Skeletal muscle cell (primary cell): ENCODE data around the gene ULBP3.
"Not testable (repeated sequence)": the region's sequence is repeated elsewhere in the genome, so short reads cannot be mapped to it uniquely, and the experiment has no call there.

Experiments used
- DNase-seq: peaks from one replicate; pipeline ENCODE4 v3.0.0-alpha.2; 2010; ENCODE audit warnings: low read depth
- H3K4me3 ChIP-seq: 2 replicates; pipeline ENCODE4 v1.5.1; 2011; ENCODE audit warnings: low read depth, mild to moderate bottlenecking, control low read depth, low read length, moderate library complexity

Gene ULBP3

DNA sequence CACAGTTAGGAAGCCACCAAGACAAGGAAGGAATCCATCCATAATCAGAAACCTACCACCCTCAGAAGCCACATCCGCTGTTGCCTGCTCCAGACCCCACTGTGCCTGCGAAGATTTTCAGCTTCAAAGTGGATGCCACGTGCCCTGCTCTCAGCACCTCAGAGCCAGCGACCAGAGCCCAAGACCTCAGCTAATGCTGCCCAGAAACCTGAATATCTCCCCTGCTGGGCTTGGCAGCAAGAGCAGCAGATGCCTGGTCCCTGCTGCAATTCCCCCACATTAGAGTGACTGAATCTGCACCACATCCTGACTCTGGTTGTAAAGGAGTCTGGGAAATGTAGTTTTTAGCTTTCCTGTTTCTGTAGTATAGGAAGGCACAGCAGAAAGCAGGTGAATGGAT, 10.7 kb upstream of the ULBP3 start:
- H3K4me3 ChIP-seq: no peak overlapping the region
- DNase-seq: no peak

DNA sequence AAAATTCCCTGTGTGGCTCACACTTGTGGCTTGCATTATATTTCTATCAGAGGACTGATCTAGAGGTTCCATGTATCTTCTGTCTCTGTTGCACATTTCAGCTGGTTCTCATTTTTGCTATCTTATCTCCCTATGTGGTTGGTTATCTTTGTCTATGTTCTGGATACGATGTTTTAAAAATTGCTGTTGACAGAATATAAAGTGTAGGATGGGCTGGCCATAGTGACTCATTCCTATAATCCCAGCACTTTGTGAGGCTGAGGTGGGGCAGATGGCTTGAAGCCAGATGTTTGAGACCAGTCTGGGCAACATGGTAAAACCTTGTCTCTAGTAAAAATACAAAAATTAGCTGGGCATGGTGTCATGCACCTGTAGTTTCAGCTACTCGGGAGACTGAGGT, 9.9 kb upstream of the ULBP3 start:
- DNase-seq: no peak
- no peak overlapping the region for H3K4me3 ChIP-seq

DNA sequence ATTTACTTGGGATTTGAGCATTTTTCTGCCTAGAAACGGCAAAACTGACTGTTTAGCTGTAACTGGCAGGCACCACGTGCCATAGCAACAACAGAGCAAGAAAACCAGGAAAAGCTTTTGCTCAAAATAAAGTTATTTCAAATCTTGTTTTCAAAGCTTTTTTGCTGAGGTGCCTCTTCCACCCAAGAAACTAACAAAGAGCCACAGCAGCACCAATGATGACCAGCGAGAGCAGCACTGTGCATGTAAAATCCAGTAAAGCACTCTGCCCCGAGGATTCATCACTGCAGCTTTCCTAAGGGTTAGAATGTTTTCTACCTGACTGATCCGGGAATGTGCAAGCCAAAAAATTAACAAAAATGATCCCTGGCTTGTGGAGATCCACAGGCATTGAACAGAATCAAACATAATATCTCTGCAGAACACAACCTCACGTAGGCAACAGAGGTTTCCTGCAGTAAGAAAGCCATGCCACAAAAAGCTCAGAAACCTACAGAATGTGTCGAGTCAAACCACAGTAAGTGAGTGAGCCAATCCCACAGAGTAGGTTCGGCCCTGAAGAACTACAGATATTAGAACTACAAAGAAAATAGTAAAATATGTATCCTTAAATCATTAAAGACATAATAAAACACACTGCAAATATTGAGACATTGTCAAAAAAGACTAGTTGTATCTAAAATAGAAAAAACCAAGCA, 7.4 kb upstream of the ULBP3 start:
- H3K4me3 ChIP-seq: no peak overlapping the region
- no peak for DNase-seq

DNA sequence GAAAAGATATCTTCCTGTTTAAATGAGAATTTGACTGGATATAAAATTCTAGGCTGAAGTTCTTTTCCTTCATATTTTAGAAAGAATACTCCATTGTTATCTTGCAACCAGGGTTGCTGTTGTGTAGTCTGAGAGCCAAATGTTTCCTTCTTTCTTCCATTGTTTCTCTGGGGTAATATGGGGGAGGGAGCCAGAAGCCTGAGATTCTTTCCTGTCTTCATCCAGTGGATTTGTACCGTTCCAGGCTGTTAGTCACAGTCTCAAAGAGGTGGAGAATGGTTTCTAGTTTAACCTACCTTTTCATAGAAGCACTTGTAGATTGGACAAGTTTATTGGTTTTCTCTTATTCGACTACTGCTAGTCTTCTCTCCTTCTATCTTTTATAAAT, 6.1 kb upstream of the ULBP3 start:
- no peak overlapping the region for H3K4me3 ChIP-seq
- no peak for DNase-seq

DNA sequence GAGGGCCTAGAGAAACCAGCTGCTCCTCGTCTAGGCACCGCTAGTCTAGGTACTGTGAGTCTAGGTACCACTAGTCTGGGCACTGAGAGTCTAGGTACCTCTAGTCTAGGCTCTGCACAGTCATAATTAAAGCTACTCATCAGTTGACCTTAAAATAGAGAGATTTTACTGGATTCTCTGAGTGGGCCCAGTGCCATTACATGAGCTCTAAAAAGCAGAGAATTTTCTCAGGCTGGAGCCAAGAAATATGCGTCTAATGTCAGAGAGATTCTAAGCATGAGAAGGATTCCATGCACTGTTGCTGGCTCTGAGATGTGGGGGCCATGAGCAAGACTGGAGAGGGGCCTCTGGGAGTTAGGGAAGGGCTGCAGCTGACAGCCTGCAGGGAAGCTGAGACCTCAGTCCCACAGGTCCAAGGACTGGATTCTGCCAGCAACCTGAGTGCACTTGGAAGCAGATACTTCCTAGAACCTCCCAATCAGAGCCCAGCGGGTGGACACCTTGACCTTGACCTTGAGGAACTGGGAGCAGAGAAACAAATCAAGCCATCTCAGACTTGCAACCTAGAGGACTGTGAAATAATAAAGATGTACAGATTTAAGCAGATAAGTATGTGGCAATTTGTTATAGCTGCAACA, 5.6 kb upstream of the ULBP3 start:
- DNase-seq, H3K4me3 ChIP-seq: not testable (repeated sequence)

DNA sequence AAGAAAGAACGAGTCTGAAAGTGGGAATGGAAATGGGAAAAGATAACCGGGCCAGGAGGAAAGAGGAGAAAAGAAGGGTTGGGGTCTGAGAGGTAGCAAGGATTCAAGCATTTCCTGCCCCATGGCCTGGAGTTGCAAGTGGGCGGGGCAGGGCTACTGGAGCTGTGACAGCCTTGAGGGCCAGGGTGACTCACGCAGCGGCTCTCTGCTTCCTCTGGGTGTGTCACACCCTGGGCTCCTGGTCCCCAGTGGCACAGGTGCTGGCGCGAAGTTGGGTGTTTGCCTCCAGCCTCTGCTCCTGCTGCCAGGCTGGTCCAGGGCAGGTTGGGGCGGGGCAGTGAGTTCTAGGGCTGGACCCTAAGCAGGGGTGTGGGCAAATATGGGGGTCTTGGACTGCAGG, 3.3 kb upstream of the ULBP3 start:
- DNase-seq: no peak
- H3K4me3 ChIP-seq: no peak overlapping the region

DNA sequence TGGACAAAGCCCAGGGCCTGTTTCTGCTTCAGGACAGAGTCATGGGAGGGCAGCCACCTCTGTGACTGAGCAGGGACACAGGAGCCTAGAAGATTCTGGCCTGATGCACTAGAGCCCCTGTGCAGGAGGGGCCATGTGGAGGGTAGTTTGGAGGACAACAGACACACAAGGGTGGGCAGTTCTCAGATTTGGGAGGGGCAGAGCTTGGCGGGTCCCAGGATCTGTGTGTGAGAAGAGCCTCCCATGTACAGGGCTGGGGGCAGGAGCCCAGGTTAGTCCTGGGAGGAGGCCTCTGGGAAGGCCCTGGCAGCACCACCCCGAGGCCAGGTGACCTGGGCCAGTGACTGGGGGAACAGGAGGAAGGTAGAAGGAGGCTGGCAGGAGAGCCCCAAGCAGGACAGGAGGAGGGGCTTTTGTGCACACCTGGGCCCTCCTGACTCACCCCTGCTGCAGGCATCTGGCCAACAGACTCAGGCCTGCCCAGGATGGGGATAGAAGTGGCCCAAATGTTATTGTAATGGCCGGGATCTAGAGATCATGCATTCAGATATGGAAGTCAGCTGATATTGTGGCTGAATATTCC, 1.4 kb upstream of the ULBP3 start:
- no peak overlapping the region for H3K4me3 ChIP-seq
- no peak for DNase-seq

DNA sequence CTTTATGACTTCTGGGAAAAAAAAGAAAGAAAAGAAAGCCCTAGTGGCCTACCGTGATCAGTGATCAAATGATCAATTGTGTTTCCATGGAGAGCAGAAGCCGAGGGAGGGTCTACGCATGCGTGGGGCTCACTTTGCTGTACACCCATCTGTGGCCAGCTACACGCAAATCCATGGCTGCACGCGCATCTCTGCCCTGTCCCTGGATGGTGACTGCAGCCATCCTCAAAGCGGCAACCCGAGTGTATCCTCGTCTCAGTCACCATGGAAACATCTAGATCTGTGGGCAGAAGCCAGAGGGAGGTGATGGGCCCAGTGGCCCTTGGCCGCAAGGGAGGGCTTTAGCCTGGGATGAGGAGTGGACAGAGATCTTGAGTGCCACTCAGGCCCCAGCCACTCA, 785 bp upstream of the ULBP3 start:
- peak overlapping the region; percentile 87 for H3K4me3 ChIP-seq
- DNase-seq: no peak

DNA sequence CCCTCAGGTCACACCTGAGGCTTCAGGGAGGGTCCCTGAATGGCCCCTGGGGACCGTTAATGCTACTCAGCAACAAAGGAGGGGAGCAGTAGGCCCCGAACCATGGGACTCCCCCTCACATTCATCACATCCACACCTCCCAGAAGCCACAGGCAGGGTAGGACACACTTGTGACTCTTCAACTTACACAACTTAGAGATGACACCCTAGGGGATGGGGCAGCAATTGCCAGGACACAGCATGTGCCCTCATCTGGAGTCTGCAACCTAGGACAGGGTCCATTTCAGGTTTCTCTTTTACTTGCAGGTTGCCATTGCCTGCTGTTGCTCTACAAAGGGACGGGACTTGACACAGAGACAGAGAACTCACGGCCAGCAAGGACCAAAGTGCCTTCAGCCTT, 770 bp downstream of the ULBP3 start:
- no peak for DNase-seq

DNA sequence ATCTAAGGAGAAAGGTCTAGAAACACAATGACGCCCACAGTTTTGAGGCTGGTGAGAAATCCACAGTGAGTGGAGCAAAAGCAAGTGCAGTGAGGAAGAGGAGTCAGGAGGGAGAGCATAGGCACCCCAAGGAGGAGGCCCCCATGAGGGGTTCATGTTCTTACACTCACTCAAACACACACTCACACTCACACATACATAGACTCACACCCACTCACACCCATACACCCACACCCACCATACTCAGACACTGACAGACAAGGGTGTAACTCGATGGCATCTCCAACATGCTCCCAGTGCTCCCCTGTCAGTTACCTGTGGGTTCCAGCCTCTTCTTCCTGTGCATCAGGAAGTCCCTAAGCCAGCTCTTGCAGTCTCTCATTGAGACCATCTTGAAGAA, 3.8 kb downstream of the ULBP3 start:
- H3K4me3 ChIP-seq: no peak overlapping the region
- DNase-seq: no peak

More for the DNA sequence above, 770 bp downstream of the ULBP3 start:
- peak overlapping the region; percentile 87 for H3K4me3 ChIP-seq

DNA sequence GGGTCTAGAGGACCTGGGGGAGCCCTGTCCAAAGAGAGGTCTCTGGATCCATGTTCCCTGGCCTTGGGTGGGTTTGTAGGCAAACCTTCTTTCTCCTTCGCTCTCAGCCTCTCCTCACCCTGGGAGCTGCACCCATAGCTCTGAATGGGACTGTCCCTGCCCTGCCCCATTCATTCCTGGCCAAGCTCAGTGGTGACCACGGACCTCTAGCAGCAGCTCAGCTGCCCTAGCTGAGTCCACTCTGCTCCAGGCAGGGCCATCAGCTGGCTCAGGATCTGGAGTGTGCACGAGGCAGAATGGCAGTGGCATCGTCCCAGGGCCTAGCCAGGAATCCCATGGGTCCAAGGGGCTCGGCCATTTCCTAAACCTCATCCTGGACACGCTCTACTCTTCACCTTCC, 5.3 kb downstream of the ULBP3 start:
- no peak for DNase-seq
- no peak overlapping the region for H3K4me3 ChIP-seq

DNA sequence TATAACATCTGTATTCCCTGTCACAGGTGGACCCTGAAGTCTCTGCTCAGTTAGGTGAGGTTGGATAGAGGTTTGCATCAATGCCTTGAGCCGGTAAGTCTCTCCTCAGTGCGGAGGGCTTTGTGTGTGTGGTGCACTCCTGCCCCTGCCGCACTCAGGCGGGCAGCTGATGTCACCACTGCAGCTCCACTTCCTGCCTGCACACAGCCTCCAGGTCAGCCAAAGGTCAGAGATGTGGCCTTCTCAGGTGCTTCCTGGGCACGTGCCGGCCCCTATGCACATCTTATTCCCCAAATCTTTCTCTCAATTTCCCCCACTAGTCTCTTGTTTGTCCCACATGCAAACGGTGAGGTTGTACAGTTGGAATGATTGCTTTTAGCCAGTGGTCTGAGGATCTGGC, 8.9 kb downstream of the ULBP3 start:
- not testable (repeated sequence) for DNase-seq, H3K4me3 ChIP-seq

DNA sequence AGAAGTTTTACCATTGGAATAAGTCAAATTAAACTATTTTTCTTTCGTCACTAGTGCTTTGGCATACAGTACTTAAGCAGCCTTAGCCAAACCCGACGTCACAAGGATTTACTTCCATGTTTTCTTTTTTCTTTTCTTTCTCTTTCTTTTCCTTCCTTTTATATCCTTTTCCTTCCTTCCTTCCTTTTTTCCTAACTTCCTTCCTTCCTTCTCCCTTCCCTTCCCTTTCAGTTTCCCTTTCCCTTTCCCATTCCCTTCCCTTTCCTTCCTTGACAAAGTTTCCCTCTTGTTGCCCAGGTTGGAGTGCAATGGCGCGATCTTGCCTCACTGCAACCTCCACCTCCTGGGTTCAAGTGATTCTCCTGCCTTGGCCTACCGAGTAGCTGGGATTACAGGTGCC, 9.9 kb downstream of the ULBP3 start:
- DNase-seq: no peak
- no peak overlapping the region for H3K4me3 ChIP-seq

DNA sequence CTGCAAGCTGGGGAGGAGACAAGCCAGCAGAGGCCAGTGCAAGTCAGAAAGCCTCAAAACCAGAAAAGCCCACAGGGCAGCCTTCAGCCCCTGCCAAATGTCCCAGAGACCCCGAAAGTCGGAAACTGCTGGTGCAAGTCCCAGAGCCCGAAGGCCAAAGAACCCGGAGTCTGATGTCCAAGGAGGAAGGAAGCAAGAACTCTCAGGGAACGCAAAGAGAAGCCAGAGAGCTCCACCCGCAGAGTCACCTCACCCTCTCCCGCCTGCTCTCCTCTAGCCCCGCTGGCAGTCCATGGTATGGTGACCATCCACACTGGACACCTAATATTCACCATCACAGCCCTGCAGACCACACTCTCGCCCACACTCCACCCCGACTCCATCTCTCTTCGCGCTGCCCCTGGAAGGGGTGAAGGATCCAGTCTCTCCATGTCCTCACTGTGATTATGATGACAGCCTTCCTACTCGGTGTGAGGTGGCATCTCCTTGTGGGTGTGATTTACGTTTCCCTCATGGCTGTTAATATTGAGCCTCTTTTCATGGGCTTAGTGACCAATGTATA, 10.6 kb downstream of the ULBP3 start:
- no peak overlapping the region for H3K4me3 ChIP-seq
- DNase-seq: no peak

DNA sequence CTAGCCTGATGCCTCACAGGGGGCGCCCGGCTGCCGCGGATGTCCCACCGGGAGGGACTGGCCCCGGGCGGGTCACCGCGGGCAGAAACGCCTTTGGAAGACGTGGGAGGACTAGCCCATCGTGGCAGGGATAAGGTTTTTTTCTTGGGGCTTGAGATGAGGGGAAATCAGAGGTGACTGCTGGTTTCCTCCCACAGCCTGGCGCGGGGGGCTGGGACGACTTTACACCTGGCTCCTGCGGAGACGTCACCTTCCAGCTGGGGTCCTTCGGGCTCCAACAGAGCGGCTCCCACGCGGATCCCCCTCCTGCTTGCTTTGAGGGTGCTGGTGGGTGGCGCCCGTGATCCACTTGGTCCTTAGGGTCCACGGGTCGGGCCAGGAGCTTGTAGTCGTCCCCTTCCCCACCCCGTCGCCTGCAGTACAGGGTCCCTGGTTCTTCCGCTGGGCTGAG, 11.4 kb downstream of the ULBP3 start:
- no peak for DNase-seq
- H3K4me3 ChIP-seq: no peak overlapping the region

DNA sequence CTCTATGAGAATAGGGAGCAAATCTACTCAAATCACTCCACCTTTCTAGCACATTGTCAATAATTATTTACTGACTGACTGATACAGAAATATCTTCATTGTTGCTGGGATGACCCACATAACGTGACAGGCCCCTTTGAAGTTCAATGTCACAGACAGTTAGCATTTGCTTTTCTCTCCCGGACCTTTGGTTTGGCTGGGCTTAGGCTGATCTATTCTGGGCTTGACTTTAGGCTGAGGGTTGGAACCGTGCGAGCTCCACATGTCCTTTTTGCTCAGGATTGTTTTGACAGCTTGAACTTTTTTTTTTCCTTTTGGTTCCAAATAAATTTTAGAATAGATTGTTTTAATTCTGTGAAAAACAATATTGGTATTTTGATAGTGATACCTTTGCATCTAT, 12.0 kb downstream of the ULBP3 start:
- H3K4me3 ChIP-seq: no peak overlapping the region
- DNase-seq: no peak

DNA sequence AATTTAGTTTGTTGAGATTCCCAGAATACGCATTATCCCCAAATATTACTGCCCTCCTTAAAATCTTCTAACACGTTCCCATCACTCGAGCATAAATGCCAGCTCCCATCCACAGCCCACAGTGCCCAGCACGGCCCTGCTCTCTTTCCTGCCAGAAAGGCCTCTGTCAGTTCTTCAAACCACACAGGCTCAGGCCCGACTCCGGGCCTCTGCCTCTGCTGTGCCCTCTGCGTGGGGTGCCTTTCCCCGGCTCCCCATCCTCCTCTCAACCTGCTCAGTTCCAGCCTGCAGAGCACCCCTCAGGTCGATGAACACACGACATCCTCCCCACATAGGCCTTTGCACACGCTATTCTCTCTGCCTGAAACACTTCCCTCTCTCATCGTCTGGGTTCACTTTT, 12.8 kb downstream of the ULBP3 start:
- no peak for DNase-seq
- H3K4me3 ChIP-seq: no peak overlapping the region

DNA sequence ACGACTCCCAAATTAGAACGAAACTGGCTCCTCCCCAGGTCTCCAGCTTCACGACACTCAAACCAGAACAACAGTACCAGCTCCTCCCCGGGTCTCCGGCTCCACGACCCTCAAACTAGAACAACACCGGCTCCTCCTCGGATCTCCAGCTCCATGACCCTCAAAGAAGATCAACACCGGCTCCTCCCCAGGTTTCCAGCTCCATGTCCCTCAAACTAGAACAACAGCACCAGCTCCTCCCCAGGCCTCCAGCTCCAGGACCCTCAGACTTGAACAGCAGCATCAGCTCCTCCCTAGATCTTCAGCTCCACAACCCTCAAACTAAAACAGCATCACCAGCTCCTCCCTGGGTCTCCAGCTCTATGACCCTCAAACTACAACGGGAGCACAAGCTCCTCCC, 13.8 kb downstream of the ULBP3 start:
- DNase-seq: no peak
- no peak overlapping the region for H3K4me3 ChIP-seq

DNA sequence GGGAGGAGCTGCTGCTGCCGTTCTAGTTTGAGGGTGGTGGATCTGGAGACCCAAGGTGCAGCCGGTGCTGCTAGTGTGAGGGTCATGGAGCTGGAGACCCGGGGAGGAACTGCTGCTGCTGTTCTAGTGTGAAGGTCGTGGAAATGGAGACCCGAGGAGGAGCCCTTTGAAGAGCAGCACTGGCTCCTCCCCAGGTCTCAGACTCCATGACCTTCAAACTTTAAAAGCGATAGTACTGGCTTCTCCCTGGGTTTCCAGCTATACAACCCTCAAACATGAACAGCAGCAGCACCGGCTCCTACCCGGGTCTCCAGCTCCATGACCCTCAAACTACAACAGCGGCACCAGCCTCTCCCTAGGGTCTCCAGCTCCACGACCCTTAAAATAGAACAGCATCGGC, 15.5 kb downstream of the ULBP3 start:
- DNase-seq: no peak

DNA sequence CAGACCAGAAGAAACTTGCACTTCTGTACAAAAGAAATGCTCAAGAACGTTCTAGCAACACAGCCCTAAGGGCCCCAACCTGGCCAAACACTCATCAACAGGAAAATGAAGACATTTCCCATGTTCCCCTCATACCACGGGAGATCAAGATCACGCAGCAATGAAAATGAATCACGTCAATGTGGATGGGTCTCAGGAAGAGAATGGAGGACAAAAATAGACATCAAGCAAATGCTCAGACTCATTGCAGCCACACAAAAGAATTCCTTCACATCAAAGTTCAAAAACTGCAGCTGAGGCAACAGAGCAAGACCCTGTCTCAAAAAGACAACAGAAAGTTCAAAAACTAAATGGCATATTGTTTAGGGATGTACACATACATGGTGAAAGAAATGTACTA, 18.1 kb downstream of the ULBP3 start:
- no peak overlapping the region for H3K4me3 ChIP-seq
- DNase-seq: no peak

More for the DNA sequence above, 15.5 kb downstream of the ULBP3 start:
- H3K4me3 ChIP-seq: no peak overlapping the region

DNA sequence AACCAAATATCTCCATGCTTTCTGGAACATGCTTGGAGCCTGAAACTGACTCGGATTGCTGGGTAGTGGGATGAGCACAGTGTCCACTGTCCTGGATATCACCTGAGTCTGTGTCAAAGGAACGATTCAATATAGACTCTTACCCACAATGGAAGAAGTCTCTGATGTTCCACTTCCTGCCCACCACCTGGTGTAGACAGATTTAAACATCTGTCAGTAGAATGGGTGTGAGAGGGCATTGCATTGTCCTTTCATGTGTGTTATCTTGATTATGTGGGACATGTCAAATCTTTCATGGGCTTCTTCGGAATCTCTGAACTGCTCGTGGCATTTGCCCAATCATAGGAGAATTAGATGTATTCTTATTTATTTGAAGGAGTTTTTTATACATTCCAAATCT, 20.8 kb downstream of the ULBP3 start:
- no peak overlapping the region for H3K4me3 ChIP-seq
- no peak for DNase-seq
